ENCODE data around the gene HS1BP3.

The HS1BP3 gene

DNA sequence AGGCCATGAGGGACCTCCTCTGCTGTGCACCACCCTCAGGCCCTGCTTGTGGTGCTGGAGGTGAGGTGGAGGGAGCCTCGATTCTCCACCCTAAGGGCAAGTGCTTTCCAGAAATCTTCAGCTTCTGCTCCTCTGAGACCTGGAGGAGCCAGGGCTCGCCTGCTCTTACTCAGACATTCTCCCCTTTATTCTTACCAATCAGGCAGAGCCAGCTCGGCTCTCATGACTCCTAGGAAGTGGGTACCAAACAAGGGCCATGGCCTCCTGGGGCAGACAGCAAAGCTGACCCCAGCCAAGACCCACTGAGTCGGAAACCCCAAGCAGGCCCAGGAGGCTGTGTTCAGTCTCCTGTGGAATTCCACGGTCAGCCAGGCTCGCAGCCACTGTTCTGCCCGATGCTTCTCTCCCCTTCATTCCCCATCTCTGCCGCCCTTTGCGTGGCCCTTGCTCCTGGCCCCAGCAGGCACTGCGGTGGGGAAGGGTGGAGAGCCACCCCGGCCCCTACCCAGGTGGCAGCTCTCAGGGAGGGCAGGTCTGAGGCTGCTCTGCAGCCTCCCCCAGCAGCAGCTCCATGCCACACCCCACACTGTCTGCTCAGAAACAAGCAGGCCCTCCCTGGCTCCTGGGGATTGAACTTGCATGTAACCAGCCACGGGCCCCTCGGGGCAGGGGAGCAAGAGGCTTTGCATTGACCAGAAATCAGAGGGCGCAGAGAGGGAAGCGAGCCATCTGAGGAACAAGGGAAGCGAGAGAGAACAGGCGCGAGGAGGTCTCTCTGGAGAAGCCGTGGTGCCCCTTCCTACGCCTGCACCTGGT, 24.0 kb downstream of the HS1BP3 start:
- no peak for DNase-seq

DNA sequence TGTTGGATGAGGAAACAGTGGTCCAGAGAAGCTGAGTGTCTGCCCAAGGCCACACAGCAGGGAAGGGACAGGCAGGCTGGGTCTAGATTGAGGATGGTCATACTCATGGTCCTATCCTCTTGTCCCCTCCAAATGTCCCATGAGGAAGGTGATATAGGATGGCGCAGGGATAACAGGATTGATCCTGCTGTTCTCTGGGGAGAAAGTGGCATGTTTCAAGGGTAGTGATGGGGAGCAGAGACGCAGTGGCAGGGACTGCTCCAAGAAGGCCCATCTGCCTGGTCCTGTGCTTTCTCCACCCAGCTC, 24.6 kb downstream of the HS1BP3 start:
- DNase-seq = no peak

DNA sequence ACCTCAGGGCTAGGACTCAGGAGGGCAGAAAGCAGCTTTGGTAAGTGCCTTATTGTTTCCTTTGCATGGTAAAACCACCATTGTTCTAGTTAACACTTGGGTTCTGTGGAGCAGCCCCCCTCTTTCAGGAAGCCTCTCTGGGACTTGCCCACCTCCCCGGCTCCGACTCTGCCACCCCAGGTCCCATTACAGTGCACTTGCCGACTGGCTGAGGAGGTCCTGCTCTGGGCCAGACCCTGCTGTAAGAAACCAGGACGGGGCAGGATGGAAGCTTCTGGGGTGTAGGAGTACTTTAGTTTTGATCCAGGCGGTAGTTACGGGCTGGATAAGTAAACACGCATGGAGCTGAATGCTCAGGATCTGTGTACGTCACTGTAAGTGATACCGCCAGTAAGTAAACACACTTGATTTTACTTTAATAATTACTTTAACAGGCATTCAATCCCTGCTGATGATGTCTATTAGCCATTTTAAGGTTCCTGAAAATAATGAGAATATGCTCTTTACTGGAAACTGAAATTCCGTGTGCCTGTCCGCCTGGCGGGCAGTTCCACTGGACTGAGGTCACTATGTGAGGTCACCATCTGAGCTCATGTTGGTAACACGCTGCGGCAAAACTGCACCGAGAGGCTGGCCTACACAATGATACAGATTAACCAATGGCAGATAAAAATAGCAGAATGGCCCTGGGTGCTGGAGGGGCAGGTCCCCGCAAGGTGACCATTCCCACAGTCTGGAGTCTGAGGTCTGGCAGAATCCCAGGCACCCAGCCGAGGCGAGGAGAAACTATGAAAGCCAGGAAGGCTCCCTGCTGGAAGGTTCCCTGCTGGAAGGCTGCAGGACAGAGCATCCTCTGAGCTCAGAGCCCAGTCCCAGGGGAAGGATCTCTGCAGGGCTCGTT, 25.2 kb downstream of the HS1BP3 start:
- no peak for DNase-seq

DNA sequence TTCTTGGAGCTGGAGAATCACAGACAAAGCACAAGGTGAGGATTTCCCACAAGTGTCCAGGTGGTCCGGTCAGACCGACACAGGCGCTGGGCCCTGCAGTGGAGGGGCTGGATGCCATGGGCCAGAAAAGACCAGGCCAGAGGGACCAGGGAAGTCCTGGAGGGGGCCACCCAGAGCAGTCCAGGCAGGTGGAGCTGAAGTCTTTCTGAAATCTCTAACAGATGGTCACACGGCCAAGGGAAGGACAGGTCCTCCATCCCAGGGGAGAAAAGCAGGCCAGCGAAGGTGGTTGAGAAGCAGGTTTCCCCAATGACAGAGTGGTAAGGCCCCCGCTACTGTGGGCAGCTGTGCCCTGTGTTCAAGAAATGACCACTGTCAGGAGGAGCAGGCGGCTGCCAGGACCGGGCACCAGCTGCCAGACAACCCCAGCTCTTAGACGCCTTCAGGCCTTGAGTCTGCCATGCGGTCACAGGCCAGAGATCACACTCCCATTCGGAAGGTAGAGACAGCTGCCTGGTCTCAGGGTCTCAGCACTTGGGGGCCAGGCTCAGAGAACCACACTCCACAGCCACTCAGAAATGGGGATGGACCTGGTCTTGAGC, 25.9 kb downstream of the HS1BP3 start:
- DNase-seq = no peak

DNA sequence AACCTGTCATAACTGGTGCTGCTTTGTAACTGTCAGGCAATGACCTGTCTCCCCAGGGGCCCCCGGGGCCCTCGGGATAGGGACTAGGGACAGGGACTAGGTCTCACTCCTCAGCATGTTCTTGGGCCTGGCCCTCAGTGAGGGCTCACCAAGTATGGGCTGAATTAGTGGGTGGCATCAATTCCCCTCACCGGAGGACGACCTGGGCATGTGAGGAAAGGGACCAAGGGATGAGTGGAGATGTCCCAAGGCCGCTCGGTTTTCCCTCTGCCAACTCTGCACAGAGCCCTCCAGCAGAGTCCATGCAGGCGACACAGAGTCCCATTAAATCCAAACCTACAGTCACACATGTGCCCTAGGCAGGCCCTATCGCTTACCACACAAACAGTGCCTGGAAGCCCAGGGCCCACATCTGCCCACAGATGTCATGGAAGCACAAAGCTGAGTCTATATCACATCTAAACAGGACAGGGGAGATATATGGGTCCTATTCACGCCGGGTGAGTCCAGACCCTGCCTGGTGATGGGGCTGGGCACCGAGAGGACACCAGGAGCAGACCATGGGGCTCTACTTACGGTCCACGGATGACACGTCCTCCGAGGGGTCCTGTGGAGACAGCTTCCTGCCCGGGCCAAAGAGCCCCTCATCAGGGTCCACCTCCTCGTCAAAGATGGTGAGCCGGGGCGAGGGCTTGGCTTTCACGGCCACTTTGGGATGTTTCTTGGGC, 26.6 kb downstream of the HS1BP3 start:
- DNase-seq = no peak

DNA sequence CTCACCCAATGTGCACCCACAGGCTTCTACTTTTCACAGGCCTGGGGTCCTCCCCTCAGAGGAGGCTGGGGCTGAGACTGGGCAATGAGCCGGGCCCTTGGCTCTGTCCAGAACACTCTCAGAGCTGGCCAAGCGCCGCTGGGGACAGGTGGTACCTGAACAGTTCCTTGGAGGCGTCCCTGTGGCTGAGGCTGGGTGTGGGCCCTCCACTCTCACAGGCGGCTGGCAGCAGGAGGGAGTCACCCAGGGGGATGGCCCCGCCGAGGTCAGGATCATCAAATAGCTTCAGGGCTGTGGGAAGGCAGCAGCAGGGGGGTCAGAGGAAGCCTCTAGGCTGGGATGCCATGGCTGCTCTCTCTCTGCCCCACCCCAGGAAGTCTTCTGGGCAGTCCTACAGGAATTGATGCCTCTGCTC, 27.1 kb downstream of the HS1BP3 start:
- DNase-seq = no peak

DNA sequence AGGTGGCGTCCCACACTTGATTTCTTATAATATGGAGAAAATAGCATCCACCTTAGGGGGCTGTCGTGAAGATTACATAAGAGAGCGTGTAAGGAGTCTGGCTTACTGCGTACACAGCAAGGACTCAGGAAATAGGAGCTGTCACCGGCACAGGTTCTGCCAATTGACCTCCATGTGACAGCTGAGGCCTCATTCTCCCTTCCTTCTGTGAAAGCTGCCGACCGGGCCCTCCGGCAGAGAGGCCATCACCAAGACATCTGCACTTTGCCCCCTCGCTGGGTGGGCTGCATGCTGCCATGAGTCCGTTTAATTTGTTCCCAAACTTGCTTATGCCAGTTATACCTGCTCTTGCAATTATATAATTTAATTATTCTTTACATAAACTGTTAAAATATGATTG, 27.7 kb downstream of the HS1BP3 start:
- DNase-seq = no peak

DNA sequence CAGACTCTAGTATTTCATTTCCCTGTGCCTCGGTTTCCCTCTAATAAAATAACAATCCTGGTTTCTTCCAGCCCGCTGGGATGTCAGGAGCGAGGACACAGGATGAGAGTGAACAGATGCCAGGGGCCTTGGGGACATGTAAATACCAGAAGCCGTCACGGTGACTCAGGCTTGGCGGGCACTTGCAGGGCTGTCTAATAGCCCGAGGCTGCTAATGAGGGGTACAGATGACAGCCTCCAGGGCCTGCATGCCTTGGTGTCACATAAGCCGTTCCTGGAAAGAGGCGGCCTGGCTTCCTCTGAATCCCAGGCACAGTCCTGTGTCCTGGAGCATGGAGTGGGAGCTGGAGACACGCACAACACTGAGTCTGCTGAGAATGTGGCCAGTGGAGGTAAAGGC, 28.2 kb downstream of the HS1BP3 start:
- DNase-seq = no peak

DNA sequence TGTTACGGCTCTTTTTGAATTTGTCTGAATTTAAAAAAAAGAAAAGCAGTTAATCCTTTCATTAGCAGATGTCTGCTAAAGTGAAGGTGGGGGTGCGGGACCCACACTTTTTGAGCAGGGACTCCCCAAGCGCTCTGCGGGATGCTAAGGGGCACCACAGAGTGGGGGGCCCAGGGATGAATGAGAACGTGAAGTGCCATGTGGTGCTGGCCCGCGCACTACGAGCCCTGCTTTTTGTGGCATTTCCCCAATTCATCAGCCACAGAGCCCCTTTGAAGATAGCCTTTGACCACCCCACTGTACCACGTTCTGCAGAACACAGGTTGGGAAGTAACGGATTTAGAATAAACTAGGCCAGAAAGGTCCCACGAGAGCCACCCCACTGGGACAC, 28.6 kb downstream of the HS1BP3 start:
- no peak for DNase-seq

DNA sequence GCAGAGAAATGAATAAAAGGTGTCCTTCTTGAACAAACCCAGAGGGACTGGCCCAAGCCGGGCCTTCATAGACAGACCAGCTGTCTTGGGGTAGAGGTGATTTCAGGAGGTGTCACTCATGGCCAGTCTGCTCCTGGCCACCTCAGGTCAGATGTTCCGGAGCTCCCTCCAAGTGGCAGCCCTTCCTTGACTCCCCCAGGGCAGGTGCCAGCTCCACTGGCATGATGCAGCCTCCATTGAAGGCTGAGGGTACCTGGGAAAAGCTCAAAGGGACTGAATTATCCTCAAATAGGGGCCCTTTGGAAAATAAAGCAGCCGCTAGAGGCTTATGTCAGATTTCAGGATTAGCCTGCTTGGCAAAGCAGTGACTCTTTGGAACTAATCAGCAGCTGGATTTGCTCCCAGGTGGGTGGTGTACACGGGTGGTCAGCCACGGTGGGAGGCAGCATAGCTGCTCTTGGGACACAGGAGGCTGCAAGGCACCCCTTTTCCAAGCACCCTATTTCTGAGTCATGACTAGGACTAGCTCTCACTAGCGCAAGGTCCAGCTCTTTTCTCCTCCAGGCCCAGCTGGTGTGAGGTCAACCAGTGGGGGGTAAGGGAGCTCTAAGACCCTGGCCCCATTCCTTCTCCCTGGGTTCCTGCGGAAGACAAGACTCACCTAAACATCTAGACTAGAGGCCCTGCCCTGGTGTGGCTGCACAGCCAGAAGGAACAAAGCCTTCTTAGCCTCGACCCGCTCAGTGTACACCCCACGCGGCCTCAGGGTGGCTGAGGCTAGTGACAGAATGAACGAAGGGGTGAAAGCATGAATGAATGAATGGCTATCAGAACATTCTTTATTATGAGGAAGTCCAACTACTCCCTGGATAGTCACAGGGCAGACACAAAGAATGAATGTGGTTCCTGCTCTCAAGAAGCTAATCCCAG, 29.3 kb downstream of the HS1BP3 start:
- DNase-seq = no peak

DNA sequence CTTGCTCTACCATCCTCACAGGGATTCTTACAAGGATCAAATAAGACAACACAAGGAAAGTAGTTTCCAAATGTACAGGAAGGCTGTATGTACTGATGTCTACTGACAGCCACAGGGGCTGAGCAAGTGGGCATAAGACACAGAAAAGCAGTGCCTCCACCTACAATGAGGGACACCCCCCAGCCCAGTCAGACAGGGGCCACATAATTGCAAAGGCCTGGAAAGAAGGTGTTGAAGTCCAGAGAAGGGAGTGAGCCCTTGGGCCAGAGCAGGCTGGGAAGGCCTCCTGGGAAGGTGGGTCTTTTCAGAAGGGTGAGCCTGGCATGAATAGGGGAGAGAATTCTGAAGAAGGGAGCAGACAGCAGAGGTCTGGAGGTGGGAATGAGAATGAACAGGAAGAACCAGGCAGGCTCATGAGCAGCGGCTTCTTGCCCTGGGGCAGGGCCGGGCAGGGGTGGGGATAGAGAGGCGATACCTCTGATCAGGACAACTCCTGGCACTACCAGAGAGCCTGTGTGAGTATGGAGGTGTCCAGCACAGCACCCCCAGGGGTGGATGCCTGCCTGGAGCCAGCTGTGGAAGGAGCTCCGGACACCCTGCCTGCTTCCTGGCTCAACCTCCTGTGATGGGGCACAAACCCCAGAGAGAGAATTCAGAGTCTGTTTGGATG, 30.1 kb downstream of the HS1BP3 start:
- no peak for DNase-seq

DNA sequence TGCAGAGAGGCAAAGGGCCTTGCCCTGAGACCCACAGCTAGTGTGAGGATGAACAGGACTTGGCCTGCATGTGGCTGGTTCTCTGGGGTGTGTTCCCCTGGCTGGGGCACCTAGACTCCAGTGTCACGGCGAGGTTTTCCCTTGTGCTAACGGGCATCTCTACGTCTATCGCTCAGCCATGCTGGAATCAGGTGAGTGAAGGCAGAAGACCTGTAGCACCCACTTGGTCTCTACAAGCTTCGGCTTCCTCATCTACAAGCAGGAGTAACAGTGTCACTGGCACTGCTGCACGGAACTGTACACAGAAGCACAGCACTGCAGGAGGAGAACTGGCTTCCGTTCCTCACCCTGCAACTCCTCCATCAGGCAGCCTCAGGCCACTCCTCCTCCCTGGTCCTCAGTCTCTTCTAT, 30.6 kb downstream of the HS1BP3 start:
- DNase-seq = no peak

DNA sequence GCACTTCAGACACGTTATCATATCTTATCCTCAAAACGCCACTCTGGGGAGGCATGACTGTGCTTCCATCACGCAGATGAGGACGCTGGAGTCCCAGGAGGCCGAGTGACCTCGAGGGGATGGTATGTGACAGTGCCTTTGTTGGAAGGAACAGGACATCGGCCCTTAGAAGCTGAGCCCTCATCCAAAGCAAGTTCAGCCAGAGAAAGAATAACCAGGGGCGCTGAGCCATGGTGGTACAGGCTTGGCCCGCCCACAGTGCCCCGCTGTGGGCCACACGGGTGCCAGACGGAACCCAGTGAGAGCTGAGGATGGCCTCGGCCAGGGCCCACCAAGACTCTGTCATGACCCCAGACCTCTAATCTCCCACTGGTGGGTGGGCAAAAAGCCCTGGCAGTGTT, 31.3 kb downstream of the HS1BP3 start:
- no peak for DNase-seq

DNA sequence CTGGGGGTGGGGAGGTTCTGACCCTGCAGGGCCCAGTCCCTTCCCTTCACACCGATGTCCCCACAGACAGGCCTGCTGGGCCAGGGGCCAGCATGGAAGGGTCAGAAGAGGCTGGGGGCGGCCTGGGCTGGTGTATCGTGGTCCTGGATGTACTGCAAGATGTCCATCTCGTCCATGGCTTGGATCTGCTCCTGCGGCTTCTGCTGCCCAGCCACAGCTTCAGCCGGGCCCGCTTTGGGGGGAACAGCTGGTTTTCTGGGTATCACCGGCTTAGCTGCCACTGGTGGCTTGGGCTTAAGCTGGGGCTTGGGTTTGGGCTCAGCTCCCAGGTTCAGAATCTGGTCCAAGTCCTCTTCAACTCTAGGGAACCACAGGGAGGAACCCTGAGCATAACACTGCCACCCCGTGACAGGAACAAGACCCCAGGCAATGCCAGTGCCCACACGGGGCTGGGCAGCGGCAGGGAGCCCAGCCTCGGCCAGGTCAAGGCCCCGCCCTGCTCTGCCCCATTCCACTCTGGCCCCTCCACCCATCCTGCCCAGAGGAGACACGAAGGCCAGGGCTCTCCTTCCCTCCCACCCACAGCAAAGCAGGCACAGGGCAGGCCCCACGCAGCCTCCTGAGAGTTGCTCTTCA, 31.9 kb downstream of the HS1BP3 start:
- DNase-seq = no peak

DNA sequence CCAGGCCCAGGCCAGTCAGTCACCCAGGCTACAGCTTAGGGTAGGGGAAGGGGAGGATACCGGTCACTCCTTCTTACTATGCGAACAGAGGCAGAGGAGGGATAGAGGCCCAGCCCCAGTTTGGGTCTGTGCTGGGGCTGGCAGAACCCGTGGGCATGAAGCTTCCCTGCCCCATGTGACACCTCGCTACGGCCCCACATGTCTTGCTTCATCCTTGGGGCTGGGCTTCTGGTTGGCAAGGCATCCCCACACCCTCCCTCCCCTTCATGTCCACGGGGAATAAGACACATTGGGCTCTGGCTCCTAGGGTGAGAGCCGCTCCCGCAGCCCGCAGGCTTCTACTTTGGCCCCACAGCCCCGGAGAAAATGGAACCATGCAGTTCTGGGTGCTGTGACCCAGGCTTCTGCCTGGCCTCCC, 32.4 kb downstream of the HS1BP3 start:
- DNase-seq = no peak

DNA sequence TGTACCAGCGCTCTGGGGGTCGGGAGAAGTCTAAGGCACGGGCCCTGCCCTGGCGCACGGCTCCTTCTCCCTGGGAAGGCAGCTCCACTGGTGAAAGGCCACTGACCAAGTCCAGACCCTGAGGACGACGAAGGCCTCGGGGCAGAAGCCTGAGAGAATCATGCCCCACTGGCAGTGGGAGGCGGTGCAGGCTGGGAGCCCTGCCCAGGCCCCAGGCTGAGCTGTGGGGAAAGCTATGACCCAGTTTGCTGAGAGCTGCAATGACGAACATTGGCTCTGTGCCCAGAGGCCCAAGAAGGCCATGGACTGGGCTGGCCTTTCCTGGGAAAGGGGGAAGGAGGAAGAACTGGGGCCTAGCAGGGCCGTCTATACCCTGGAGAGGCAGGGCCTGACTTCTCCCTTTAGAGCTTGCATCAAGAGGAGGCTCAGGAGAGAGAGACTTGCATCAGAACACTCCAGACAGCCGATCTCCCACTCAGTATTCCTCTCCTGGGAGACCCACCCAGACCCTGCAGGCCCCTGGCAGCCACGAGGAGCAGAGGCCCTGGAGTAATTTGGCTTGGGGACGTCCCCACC, 32.9 kb downstream of the HS1BP3 start:
- DNase-seq = peak in 1 of 2 donors; percentile 47

DNA sequence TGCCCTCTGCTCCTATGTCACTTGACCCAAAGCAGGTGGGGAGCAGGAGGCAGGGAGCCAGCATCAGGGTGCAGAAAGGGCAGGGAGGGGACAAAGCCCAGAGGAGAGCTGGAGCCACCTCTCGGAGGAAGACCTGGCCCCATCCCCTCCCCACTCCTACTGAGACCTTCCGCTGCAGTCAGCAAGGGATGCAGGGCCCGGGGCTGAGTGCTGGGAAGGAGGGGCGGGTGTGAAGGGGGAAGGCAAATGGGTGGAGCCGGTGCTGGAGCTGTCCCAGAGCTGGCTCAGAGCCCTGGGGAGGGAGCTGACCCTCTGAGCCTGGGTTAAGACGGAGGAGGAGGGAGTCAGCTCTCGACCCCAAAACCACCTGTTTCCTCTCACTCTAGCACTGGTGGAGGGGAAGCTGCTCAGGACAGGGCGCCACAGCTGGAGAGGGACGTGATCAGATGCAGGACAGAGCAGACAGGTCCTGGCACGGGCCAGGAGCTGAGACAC, 33.8 kb downstream of the HS1BP3 start:
- DNase-seq = no peak

DNA sequence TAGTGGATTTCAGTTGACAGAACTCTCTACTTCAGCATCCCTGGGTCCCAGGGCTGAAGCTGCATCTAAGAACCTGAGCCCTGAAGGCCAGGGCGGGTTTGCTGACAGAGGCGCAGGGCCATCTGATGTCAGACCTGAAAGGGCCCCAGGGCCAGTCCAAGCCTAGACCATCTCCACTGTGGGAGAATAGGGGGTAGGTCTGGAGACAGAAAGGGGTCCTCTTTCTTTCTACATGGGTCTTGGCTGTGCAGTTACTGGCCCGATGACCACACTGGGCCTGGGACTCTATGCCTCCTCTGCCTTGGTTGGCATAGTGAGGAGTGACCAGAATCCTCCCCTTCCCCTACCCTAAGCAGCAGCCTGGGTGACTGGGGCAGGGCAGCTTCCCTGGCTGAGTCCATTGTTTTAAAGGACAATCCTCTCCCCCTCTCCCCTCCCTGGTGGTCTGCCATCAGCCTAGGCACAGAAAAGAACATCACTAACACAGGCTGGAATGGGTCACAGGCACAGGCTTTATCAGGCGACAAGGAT, 34.5 kb downstream of the HS1BP3 start:
- no peak for DNase-seq

DNA sequence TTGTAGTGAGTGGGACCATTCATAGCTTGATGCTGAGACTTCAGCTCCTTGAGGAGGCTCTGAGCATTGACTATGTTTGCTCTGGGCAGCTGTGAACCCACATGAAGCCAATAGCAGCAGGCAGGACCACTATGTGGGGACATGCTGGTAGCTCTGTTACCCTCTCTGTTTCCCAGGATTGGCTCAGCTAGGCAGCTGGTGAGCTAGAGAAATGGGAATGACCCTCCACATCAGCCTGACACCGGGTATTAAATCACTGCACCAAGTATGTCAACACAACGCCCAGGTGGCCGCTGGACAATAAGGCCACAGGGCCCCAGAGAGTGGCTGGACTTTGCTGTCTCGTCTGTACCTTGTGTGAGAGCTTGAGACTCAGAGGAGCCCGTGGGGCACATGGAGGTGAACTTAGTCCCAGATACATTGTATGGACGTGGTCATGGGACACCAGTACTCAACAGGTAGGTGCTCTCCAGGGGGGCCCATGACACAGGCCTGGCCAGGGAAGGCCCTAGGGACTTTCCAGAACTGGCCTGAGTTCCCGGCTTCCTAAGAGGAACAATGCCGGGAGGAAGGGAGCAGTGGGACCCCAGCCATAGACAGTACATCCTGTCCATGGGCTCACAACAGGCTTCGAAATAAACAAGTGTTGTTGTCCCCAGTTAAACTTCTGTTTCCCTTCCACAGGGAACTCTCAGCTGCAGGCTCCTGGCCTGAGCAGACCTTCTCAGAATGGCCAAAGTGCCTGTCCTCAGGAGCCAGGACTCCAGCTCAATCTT, 35.2 kb downstream of the HS1BP3 start:
- DNase-seq = no peak

All from bone marrow (tissue), 2 donors.